ENCODE data around the gene JAZF1.

Gene JAZF1

GRCh38 chr7:27906385-27907091, 274.1 kb downstream of the JAZF1 start:
- Histone ChIP-seq H4K20me1 (ENCODE audit: insufficient read depth, low read length) (no peaks in the 10 kb centered on the region; the same call in 1 of the 2 replicates), H3K27me3 (replicated peaks; ENCODE audit: insufficient read depth, low read length) (no peaks in the 10 kb centered on the region), H2AFZ (ENCODE audit: low read length) (no peak overlapping the region), H3F3A (ENCODE audit: insufficient read depth, low read length) (peaks cover 9% of the 10 kb centered on the region), H3K9me2 (replicated peaks; ENCODE audit: insufficient read depth, low read length) (no peaks in the 10 kb centered on the region), H3K4me2 (ENCODE audit: low read depth, low read length) (no peak overlapping the region), H3K79me2 (ENCODE audit: low read length) (no peaks in the 10 kb centered on the region), H3K9ac (ENCODE audit: low read length) (no peak overlapping the region), H3K4me1 (ENCODE audit: low read length) (peaks cover 9% of the 10 kb centered on the region), H3K4me3 (ENCODE audit: low read length) (no peak overlapping the region), H3K27ac (ENCODE audit: low read length) (no peak overlapping the region), H3K9me3 (replicated peaks; ENCODE audit: insufficient read depth, low read length) (no peaks in the 10 kb centered on the region), H3K36me3 (replicated peaks; ENCODE audit: insufficient read depth, low read length) (no peaks in the 10 kb centered on the region)
- TF ChIP-seq EZH2 (optimal IDR thresholded peaks at IDR 0.05; ENCODE audit: low read depth, low read length) (no peak), EZH2phosphoT487 (IDR thresholded peaks at IDR 0.05; ENCODE audit: low read length) (no peak)
- TF ChIP-seq, protein P1, sequence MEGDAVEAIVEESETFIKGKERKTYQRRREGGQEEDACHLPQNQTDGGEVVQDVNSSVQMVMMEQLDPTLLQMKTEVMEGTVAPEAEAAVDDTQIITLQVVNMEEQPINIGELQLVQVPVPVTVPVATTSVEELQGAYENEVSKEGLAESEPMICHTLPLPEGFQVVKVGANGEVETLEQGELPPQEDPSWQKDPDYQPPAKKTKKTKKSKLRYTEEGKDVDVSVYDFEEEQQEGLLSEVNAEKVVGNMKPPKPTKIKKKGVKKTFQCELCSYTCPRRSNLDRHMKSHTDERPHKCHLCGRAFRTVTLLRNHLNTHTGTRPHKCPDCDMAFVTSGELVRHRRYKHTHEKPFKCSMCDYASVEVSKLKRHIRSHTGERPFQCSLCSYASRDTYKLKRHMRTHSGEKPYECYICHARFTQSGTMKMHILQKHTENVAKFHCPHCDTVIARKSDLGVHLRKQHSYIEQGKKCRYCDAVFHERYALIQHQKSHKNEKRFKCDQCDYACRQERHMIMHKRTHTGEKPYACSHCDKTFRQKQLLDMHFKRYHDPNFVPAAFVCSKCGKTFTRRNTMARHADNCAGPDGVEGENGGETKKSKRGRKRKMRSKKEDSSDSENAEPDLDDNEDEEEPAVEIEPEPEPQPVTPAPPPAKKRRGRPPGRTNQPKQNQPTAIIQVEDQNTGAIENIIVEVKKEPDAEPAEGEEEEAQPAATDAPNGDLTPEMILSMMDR (IDR thresholded peaks at IDR 0.05; ENCODE audit: low read length), result no peak
- DNase-seq, result no peak

- Histone ChIP-seq H3K9me3 (replicated peaks; ENCODE audit: insufficient read depth, low read length) (no peaks in the 10 kb centered on the region), H3K4me3 (ENCODE audit: low read length) (no peak overlapping the region), H3F3A (ENCODE audit: insufficient read depth, low read length) (peaks cover 14% of the 10 kb centered on the region), H3K9ac (ENCODE audit: low read length) (no peak overlapping the region), H4K20me1 (ENCODE audit: insufficient read depth, low read length) (no peaks in the 10 kb centered on the region; the same call in 1 of the 2 replicates), H3K79me2 (ENCODE audit: low read length) (no peaks in the 10 kb centered on the region), H2AFZ (ENCODE audit: low read length) (no peak overlapping the region), H3K9me2 (replicated peaks; ENCODE audit: insufficient read depth, low read length) (no peaks in the 10 kb centered on the region), H3K27ac (ENCODE audit: low read length) (no peak overlapping the region), H3K4me2 (ENCODE audit: low read depth, low read length) (no peak overlapping the region), H3K27me3 (replicated peaks; ENCODE audit: insufficient read depth, low read length) (no peaks in the 10 kb centered on the region), H3K4me1 (ENCODE audit: low read length) (peaks cover 12% of the 10 kb centered on the region), H3K36me3 (replicated peaks; ENCODE audit: insufficient read depth, low read length) (no peaks in the 10 kb centered on the region)
- TF ChIP-seq, protein P1 (IDR thresholded peaks at IDR 0.05; ENCODE audit: low read length), result no peak
- TF ChIP-seq EZH2phosphoT487 (IDR thresholded peaks at IDR 0.05; ENCODE audit: low read length), result no peak
- no peak for DNase-seq
Observed at GRCh38 chr7:27905951-27906350, 274.6 kb downstream of the JAZF1 start.

DNA sequence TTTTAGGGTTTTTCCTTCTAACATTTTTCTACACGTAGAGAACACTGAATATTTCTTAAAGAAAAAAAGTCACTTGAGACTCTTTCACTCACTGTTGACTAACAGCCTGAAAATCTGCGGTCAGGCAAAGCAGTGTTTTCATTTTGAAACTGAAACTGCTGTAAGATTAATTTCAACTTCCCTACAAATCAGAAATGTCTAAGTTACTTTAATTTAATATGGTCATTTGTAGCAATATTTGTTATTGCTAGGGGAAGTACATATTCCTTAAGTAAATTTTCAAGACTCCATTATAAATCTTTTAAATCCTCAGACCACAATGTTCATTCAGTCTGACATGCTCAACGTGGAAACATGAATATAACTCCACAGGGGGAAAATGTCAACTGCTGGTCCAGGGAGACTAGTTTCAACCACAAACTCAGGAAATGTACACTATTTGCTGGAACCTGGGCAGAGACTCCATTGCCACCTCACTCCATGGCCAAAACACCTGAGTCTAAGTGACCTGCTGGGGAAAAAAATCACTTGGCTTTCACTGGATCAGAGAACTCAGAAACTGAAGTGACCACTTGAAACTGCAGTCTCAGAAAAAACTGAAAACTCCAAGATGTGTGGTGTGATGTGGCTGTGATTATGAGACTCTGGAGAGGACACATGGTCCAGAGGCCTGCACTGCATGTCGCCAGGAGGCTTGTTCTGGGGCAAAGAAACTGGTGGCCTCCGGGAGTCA, 279.4 kb downstream of the JAZF1 start:
- H3K4me3 ChIP-seq (ENCODE audit: low read length), result peak overlapping the region; percentile 11; the same call in 1 of the 2 replicates
- H3K36me3 ChIP-seq (replicated peaks; ENCODE audit: insufficient read depth, low read length), result no peaks in the 10 kb centered on the region
- H3K27ac ChIP-seq (ENCODE audit: low read length), result no peak overlapping the region; the same call in 1 of the 2 replicates
- peak overlapping the region; percentile 48 for H3K4me2 ChIP-seq (ENCODE audit: low read depth, low read length)
- H3K9me3 ChIP-seq (replicated peaks; ENCODE audit: insufficient read depth, low read length), result no peaks in the 10 kb centered on the region
- H3K27me3 ChIP-seq (replicated peaks; ENCODE audit: insufficient read depth, low read length), result no peaks in the 10 kb centered on the region; the same call in 1 of the 2 replicates
- peaks cover 12% of the 10 kb centered on the region for H3K4me1 ChIP-seq (ENCODE audit: low read length)
- H3F3A ChIP-seq (ENCODE audit: insufficient read depth, low read length), result peaks cover 22% of the 10 kb centered on the region
- DNase-seq, result peak; percentile 78
- H3K9me2 ChIP-seq (replicated peaks; ENCODE audit: insufficient read depth, low read length), result no peaks in the 10 kb centered on the region
- H3K79me2 ChIP-seq (ENCODE audit: low read length), result no peaks in the 10 kb centered on the region
- H4K20me1 ChIP-seq (ENCODE audit: insufficient read depth, low read length), result no peaks in the 10 kb centered on the region; the same call in 1 of the 2 replicates
- no peak overlapping the region for H2AFZ ChIP-seq (ENCODE audit: low read length)
- TF ChIP-seq EZH2phosphoT487 (IDR thresholded peaks at IDR 0.05; ENCODE audit: low read length), result no peak
- TF ChIP-seq, protein P1 (IDR thresholded peaks at IDR 0.05; ENCODE audit: low read length), result no peak
- TF ChIP-seq EZH2 (optimal IDR thresholded peaks at IDR 0.05; ENCODE audit: low read depth, low read length), result no peak
- H3K9ac ChIP-seq (ENCODE audit: low read length), result no peak overlapping the region

Data from MM.1S (cell line).